Motor neuron (in vitro differentiated cells): ENCODE results near the gene LRRC75B. TPM values are rescaled to one million over a fixed set of nuclear protein-coding genes. Genes with fewer than 3 reads are reported as not detected.
"Not testable (repeated sequence)": the region's sequence is repeated elsewhere in the genome, so short reads cannot be mapped to it uniquely, and the experiment has no call there.

Source experiments
- ATAC-seq, 8 experiments: fragments of 200-7000 bp; cut with Tn5 transposase; replicated peaks in 6 of 8; 2 replicates each; pipeline ENCODE4 v1.8.0; 2021; ENCODE audit warnings: mild to moderate bottlenecking in 8 of 8, moderate library complexity in 8 of 8
- H3K27ac ChIP-seq, 2 donors: fragments of 250-450 bp; sonication (Bioruptor Pico); 2 replicates each; pipeline ENCODE4 v1.9.0; 2021; ENCODE audit warnings: antibody characterized with exemption in 2 of 2, mild to moderate bottlenecking in 2 of 2, moderate library complexity in 1 of 2
- H3K4me1 ChIP-seq, 2 donors: fragments of 250-450 bp; sonication (Bioruptor Pico); replicated peaks in 1 of 2; 2 replicates each; pipeline ENCODE4 v1.6.1; 2021; ENCODE audit warnings: antibody characterized with exemption in 2 of 2, mild to moderate bottlenecking in 2 of 2, moderate library complexity in 1 of 2
- H3K4me3 ChIP-seq, 5 donors: fragments of 250-450 bp; sonication (Bioruptor Pico); 2 replicates each; pipeline ENCODE4 v1.9.0; 2021; ENCODE audit warnings: antibody characterized with exemption in 5 of 5, mild to moderate bottlenecking in 5 of 5, moderate library complexity in 4 of 5
- WGBS, 10 experiments: fragments of 450-650 bp; shearing (Covaris generic); methylation state at CpG; one replicate each; pipeline ENCODE4 v1.0.0; 2022; 5-methylcytosine and 5-hydroxymethylcytosine counted together
- in situ Hi-C, 9 experiments: fragments of 400-800 bp; cut with MboI; loops; one replicate each; pipeline ENCODE4 v1.15.0; 2021; ENCODE audit warnings: low sequenced_read_pairs in 9 of 9, low pct_unique_long_range_greater_than_20kb in 2 of 9; ENCODE audit not compliant: unreplicated experiment in 9 of 9
- total RNA-seq, 8 experiments: library from RNA; unstranded; fragments of 300-600 nt; gene quantifications; 2 replicates each; pipeline versions ENCODE4 v1.2.3 to v1.2.4, GENCODE V29; 2022

The LRRC75B gene
- total RNA-seq, 8 experiments from 2014 or later = 2.0 to 14.4 (median 10.4) TPM

DNA sequence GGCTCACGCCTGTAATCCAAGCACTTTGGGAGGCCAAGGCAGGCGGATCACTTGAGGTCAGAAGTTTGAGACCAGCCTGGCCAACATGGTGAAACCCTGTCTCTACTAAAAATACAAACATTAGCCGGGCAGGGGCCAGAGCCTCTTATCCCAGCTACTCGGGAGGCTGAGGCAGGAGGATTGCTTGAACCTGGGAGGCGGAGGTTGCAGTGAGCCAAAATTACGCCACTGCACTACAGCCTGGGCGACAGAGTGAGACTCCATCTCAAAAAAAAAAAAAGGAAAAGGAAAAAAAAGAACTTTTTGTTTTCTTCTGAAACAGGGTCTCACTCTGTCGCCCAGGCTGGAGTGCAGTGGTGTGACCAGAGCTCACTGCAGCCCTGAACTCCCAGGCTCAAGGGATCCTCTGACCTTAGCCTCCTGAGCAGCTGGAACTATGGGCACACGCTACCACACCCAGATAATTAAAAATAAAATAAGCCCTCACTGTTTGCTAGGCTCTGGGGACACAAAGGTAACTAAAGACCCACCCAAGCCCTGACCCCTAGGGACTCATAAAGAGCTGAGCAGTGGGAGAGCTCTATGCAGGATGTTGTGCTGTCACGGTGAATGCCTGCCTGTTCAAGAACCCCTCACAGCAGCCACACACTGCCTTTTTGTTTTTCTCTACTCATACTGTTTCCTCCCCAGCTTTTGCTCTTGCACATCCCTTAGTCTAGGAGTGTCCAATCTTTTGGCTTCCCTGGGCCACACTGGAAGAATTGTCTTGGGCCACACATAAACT lies 40.2 kb downstream of the LRRC75B start:
- in situ Hi-C loops, H3K27ac ChIP-seq, H3K4me3 ChIP-seq, ATAC-seq: not testable (repeated sequence)
- 67 to 100% (median 89%) methylated on average over 1 to 8 of the region's 10 CpGs; no CpG with 5 or more reads in 1 of the 10 experiments for WGBS, 10 experiments
- peaks cover 12 to 19% of the 10 kb centered on the region in 2 donors for H3K4me1 ChIP-seq

DNA sequence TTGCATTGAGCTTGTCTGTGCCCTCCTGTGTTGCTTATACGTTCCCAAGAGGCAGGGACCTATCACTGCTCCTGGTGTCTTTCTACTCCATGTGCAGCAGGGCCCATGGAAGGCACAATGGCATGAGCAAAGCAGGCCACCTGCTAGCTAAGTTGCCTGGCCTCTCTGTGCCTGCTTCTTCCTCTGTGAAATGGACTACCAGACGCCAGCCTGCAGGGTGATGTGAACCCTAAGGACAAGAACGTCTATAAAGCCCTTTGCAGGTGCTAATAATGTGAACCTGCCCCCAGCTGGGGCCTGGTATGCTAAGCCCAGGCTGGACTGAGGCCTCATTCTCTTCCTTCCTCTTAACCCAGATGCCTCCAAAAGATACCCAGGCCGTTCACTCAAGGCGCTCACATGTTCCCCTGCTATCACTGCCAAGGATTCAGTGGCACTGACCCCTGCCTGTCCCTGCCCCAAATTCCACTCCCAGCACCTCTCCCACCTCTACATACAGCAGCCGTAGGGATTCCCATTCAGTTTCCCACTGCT lies 41.9 kb downstream of the LRRC75B start:
- 33 to 100% (median 80%) methylated on average over 1 to 3 of the region's 6 CpGs; no CpG with 5 or more reads in 5 of the 10 experiments for WGBS, 10 experiments
- no peak for ATAC-seq
- in situ Hi-C loops = no loop called here

DNA sequence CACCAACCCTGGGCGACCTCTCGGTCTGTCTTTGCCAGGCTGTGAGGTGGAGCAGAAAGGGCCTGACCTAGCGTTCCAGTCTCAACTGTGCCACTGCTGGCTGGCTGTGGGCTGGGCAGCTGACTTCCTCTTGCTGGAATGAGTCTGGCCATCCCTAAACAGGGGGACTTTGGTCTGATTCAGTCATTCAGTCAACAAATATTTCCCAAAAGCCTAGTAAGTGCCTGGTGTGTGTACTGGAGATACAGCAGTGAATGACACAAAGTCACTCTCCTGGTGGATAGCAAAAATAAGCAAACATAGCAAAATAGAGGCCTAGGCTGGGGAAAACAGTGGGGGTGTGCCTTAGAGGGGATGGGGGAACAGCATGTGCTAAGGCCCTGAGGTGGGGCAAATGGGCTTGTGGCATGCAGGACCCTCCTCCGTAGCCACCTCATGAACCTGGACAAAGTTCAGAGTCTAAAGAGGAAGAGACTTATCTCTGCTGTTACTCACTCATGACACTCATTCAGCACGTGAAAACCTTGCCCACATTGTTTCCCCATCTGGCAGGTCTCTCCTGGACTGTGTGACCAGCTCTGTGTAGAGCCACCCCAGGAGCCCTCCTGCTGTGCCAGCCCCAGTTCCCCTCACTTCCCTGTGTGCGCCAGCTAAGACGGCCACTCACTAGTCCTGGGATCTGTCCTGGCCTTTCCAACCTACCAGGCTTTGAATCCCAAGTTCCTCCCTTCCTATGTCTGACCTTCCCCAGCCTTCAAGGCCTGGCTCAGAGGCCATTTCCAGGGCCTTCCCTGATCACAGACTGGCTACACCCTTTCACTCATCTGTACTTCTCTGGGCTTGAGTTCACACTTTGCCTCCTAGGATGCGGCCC lies 42.6 kb downstream of the LRRC75B start:
- peaks cover 12% of the 10 kb centered on the region in 2 donors for H3K4me1 ChIP-seq
- 55 to 100% (median 100%) methylated on average over 1 to 4 of the region's 8 CpGs; no CpG with 5 or more reads in 3 of the 10 experiments for WGBS, 10 experiments
- H3K27ac ChIP-seq = no peak overlapping the region
- in situ Hi-C loops = no loop called here
- no peak for ATAC-seq
- no peak overlapping the region for H3K4me3 ChIP-seq

More for the DNA sequence above, 41.9 kb downstream of the LRRC75B start:
- no peak overlapping the region for H3K4me3 ChIP-seq
- no peak overlapping the region for H3K27ac ChIP-seq
- peaks cover 12% of the 10 kb centered on the region in 2 donors for H3K4me1 ChIP-seq

DNA sequence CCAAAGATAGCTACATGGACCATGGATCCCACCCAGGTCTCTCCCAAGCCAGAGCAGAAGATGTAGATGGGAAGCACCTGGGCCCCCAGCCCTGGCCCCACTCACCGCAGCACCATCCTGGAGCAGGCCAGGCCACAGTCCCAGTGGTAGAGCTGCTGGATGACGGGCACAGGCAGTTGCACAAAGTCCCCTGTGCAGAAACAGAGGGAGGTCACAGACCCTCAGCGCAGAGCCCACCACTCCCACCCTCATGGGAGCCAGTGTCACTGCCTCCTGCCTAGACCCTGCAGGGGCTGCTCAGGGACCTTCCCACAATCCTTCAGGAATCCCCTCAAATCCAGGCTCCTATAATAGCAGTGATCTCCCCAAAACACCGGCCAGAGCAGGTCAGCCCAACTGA lies 44.1 kb downstream of the LRRC75B start:
- Histone ChIP-seq H3K4me3 (no peak overlapping the region), H3K27ac (no peak overlapping the region), H3K4me1 (peaks cover 8 to 11% of the 10 kb centered on the region in 2 donors)
- in situ Hi-C loops = no loop called here
- 80 to 100% methylated on average over 1 of the region's 4 CpGs; no CpG with 5 or more reads in 8 of the 10 experiments for WGBS, 10 experiments
- no peak for ATAC-seq

DNA sequence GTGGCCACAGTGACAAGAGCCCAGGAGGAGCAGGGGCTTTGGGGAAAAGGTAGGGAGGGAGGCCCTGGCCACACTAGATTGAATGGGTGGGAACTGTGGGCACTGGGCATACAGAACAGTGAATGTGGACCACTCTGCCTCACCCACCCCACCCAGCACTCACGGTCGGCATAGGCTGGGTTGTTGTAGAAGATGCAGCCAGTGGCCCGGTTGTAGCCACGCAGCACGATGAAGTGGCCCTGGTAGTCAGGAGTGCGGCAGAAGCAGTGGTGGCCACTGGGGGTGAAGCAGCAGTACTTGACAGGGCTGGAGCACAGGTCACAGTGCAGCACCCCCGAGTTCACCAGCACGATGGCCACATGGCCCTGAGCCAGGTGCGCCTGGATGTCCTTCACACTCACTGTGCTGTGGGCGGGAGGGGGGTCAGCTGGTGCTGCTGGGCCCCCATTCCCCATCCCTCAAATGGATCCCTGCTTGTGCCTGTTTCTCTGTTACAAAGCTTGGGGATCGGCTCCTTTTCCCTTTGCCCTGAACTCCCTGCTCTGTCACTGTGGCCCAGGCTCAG lies 49.1 kb downstream of the LRRC75B start:
- Histone ChIP-seq H3K4me1 (no peaks in the 10 kb centered on the region), H3K4me3 (no peak overlapping the region), H3K27ac (no peak overlapping the region)
- 92% methylated on average over 2 of the region's 11 CpGs; no CpG with 5 or more reads in 9 of the 10 experiments for WGBS, 10 experiments
- in situ Hi-C loops = no loop called here
- ATAC-seq = peak in 1 of 8 experiments; percentile 16

DNA sequence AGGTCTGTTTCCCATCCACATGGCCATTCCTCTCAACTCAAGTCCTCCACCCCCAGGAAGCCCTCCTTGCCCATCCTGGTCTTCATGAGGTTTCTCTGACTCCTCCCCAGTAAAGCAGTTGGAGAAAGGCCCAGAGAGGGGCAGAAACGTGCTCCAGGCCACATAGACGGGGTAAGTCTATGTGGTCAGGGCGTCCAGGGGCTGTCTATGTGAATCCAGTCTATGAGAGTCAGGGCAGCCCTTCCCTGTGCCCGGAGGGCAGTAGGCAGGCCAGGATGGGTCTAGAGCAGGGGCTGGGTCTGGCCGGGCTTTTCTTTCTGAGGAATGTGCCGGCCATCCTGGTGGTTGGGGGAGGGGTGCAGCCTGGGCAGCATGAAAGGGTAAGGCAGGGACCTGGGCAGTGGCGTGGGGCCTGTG lies 49.7 kb downstream of the LRRC75B start:
- WGBS, 10 experiments = 84 to 93% methylated on average over 4 to 5 of the region's 7 CpGs; no CpG with 5 or more reads in 8 of the 10 experiments
- Histone ChIP-seq H3K27ac (no peak overlapping the region), H3K4me3 (no peak overlapping the region), H3K4me1 (no peaks in the 10 kb centered on the region)
- peak in 1 of 8 experiments; percentile 8 for ATAC-seq
- in situ Hi-C loops = no loop called here

DNA sequence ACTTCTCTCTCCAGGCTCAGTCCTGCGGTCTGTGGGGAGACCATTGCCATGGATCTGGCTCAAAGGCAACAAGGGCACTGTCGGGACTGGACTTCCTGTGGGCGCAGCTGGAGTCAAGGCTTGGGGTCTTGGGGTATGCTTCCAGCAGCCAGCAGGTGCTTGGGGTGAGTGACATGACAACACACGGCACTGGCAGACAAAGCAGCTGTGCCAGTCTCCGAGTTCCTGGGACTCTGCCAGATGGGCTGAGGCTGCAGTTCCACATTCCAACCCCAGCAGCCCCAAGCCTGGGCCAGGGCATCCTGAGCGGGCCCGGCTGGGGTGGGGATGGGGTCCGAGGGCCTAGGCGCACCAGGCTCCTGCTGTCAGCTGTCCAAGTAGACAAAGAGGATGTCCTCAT lies 50.2 kb downstream of the LRRC75B start:
- whole genome bisulfite sequencing, 10 experiments = 100% methylated on average over 1 of the region's 9 CpGs; no CpG with 5 or more reads in 9 of the 10 experiments
- Histone ChIP-seq H3K4me1 (no peaks in the 10 kb centered on the region), H3K27ac (no peak overlapping the region), H3K4me3 (no peak overlapping the region)
- in situ Hi-C loops = no loop called here
- no peak for ATAC-seq

DNA sequence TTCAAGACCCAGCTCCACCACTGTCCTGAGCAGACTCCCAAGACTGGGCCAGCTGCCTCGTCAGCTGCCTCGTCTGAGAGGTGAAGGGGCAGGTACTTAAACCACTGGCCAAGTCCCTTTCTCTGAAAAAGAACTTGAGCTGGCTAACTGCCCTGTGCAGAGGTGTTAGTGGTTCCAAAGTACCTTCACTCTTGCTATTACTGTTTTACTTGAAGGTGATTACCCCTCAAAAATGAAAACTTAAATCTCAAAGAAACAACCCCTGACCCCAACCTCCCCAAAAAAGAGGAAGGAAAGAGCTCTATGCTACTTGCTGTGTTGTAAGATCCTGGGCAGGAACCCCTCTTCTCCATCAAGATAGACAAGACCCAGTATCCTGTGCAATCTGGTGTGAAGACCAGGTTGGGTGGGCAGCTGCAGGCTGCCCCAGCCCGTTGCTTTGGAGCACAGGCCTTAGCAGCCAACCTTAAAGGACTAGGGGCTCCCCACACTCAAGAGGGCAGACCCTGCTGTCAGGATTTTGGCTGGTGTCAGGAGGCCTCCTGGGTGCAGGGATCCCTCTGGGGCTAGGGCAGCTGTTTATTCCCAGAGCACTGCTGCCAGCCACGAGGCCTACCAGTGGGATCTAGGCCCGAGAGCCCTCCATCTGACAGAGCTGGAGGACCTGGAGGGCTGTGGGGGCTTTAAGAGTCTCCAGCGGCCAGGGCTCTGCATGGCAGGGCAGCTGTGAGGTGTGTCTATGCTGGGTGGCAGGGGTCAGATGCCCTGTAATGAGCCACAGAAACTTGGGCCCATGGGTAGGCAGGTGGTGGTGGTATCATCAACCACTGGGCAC lies 51.0 kb downstream of the LRRC75B start:
- in situ Hi-C loops = no loop called here
- no peak overlapping the region for H3K4me3 ChIP-seq
- H3K4me1 ChIP-seq = no peaks in the 10 kb centered on the region
- H3K27ac ChIP-seq = no peak overlapping the region
- no peak for ATAC-seq
- 70 to 100% (median 87%) methylated on average over 1 to 5 of the region's 6 CpGs; no CpG with 5 or more reads in 4 of the 10 experiments for WGBS, 10 experiments

DNA sequence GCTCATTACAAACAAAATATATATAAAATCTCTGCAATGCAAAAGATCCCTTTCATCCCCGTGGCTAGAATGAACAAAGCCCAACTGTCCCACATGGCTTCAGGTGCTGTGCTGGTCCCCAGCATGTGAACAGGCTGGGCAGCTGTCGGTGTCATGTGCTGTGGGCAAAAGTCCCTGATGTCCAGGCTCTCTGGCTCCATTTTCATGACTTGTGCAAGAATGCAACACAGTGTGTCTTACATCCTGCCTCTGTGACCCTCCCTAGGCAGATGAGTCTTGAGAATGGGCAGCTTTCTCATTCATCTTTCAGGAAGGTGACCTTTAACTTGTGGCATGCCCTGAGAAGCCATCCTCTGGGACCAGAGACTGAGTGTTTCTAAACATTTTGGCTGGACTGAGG lies 52.4 kb downstream of the LRRC75B start:
- Histone ChIP-seq H3K4me1 (no peaks in the 10 kb centered on the region), H3K27ac (no peak overlapping the region), H3K4me3 (no peak overlapping the region)
- no peak for ATAC-seq
- in situ Hi-C loops = no loop called here
- WGBS, 10 experiments = 0 to 100% (median 90%) methylated on average over 1 to 2 of the region's 2 CpGs; no CpG with 5 or more reads in 3 of the 10 experiments

DNA sequence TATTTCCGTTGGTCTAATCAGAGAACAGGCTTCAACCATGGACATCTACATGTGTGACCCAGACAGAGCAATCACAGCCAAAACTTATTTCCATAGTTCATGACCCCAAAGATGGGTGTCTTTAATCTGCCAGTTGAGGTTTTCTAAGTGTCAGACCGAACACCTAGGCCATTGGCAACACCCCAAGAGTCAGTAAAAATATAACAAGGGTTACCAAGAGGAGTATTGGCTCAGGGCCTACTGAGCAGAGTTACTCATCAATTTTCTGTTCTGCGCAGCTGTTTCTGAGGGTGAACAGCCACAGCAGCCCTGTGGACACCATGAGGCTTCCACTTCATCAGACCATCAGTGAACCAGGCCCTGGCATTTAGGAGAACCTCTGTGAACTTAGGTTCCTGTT lies 56.8 kb downstream of the LRRC75B start:
- ATAC-seq = no peak
- H3K27ac ChIP-seq = no peak overlapping the region
- in situ Hi-C loops = no loop called here
- no peak overlapping the region for H3K4me3 ChIP-seq
- WGBS, 10 experiments = 83 to 100% (median 95%) methylated on average over 1 to 2 of the region's 3 CpGs; no CpG with 5 or more reads in 6 of the 10 experiments
- H3K4me1 ChIP-seq = no peaks in the 10 kb centered on the region
